ENCODE data around the gene AP3D1. TPM values are rescaled to one million over a fixed set of nuclear protein-coding genes. Genes with fewer than 3 reads are reported as not detected.

Gene AP3D1
- total RNA-seq, 3 donors from 2014 or later = 53.6 to 68.5 (median 54.0) TPM

- no peak overlapping the region for H3K4me3 ChIP-seq
- H3K36me3 ChIP-seq = peaks cover 12% of the 10 kb centered on the region
- DNase-seq (ENCODE audit: low spot score in 2 of 2) = no peak
- no peaks in the 10 kb centered on the region for H3K4me1 ChIP-seq
- TF ChIP-seq POLR2AphosphoS5 (IDR thresholded peaks at IDR 0.05) (no peak), POLR2A (IDR thresholded peaks at IDR 0.05) (no peak), CTCF (IDR thresholded peaks at IDR 0.05) (no peak)
- H3K27ac ChIP-seq = no peak overlapping the region
- H3K27me3 ChIP-seq = no peaks in the 10 kb centered on the region
- intact Hi-C loops (cut with DNase I; ENCODE audit: low total_unique reads) = no loop called here
- H3K9me3 ChIP-seq = no peaks in the 10 kb centered on the region
These were observed 73.3 kb downstream of the AP3D1 start for GRCh38 chr19:2077833-2078619.

GRCh38 chr19:2077398-2077797 is 74.0 kb downstream of the AP3D1 start:
- Histone ChIP-seq H3K27ac (no peak overlapping the region), H3K9me3 (no peaks in the 10 kb centered on the region), H3K4me3 (no peak overlapping the region), H3K27me3 (no peaks in the 10 kb centered on the region), H3K4me1 (no peaks in the 10 kb centered on the region), H3K36me3 (peaks cover 12% of the 10 kb centered on the region)
- DNase-seq (ENCODE audit: low spot score in 2 of 2) = no peak
- TF ChIP-seq CTCF (IDR thresholded peaks at IDR 0.05) = no peak
- TF ChIP-seq POLR2AphosphoS5 (IDR thresholded peaks at IDR 0.05) = no peak
- no peak for TF ChIP-seq POLR2A (IDR thresholded peaks at IDR 0.05)
- intact Hi-C loops (cut with DNase I; ENCODE audit: low total_unique reads) = no loop called here

- peaks cover 12% of the 10 kb centered on the region for H3K36me3 ChIP-seq
- no peaks in the 10 kb centered on the region for H3K4me1 ChIP-seq
- H3K9me3 ChIP-seq = no peaks in the 10 kb centered on the region
- H3K27ac ChIP-seq = no peak overlapping the region
- intact Hi-C loops (cut with DNase I; ENCODE audit: low total_unique reads) = no loop called here
- no peak for TF ChIP-seq POLR2AphosphoS5 (IDR thresholded peaks at IDR 0.05)
- no peak for TF ChIP-seq POLR2A (IDR thresholded peaks at IDR 0.05)
- no peak for TF ChIP-seq CTCF (IDR thresholded peaks at IDR 0.05)
- H3K4me3 ChIP-seq = no peak overlapping the region
- DNase-seq (ENCODE audit: low spot score in 2 of 2) = no peak
- no peaks in the 10 kb centered on the region for H3K27me3 ChIP-seq
These were observed 74.8 kb downstream of the AP3D1 start for GRCh38 chr19:2076526-2076944.

- no peak for DNase-seq (ENCODE audit: low spot score in 2 of 2)
- Histone ChIP-seq H3K4me3 (no peak overlapping the region), H3K9me3 (no peaks in the 10 kb centered on the region), H3K27ac (no peak overlapping the region), H3K4me1 (no peaks in the 10 kb centered on the region), H3K36me3 (peaks cover 7% of the 10 kb centered on the region), H3K27me3 (no peaks in the 10 kb centered on the region)
- TF ChIP-seq POLR2A (IDR thresholded peaks at IDR 0.05) (no peak), CTCF (IDR thresholded peaks at IDR 0.05) (no peak), POLR2AphosphoS5 (IDR thresholded peaks at IDR 0.05) (no peak)
- intact Hi-C loops (cut with DNase I; ENCODE audit: low total_unique reads) = no loop called here
These were observed 78.4 kb downstream of the AP3D1 start for GRCh38 chr19:2072757-2073551.
